H9 (cell line): ENCODE measurements around the gene DYNC2LI1. TPM values are rescaled to one million over a fixed set of nuclear protein-coding genes. Genes with fewer than 3 reads are reported as not detected.

Source experiments
- DNase-seq: peaks from one replicate; pipeline ENCODE4 v3.0.0-alpha.2; 2017
- H2AFZ ChIP-seq: one replicate; pipeline ENCODE4 v1.6.1; 2013; ENCODE audit warnings: mild to moderate bottlenecking, low read length, control low read depth, moderate library complexity
- H2AK5ac ChIP-seq: 2 replicates; pipeline ENCODE4 v1.6.1; 2013; ENCODE audit warnings: low read length, control low read depth, mixed read lengths; ENCODE audit not compliant: insufficient read length
- H2BK120ac ChIP-seq: one replicate; pipeline ENCODE4 v1.6.1; 2013; ENCODE audit warnings: low read depth, mild to moderate bottlenecking, low read length, control low read depth, inconsistent platforms; ENCODE audit not compliant: poor library complexity, severe bottlenecking
- H2BK12ac ChIP-seq: 2 replicates; pipeline ENCODE4 v1.6.1; 2013; ENCODE audit warnings: low read length, control low read depth, mixed read lengths, low read depth; ENCODE audit not compliant: insufficient read length
- H2BK15ac ChIP-seq: 2 replicates; pipeline ENCODE4 v1.6.1; 2013; ENCODE audit warnings: low read depth, low read length, control low read depth
- H2BK20ac ChIP-seq: one replicate; pipeline ENCODE4 v1.6.1; 2013; ENCODE audit warnings: low read depth, mild to moderate bottlenecking, low read length, control low read depth, inconsistent platforms; ENCODE audit not compliant: poor library complexity, severe bottlenecking
- H2BK5ac ChIP-seq: 2 replicates; pipeline ENCODE4 v1.6.1; 2013; ENCODE audit warnings: low read length, control low read depth, mixed read lengths; ENCODE audit not compliant: insufficient read length
- H3K14ac ChIP-seq: 2 replicates; pipeline ENCODE4 v1.6.1; 2013; ENCODE audit warnings: low read length, control low read depth; ENCODE audit not compliant: insufficient read depth
- H3K18ac ChIP-seq: 2 replicates; pipeline ENCODE4 v1.6.1; 2013; ENCODE audit warnings: low read depth, mild to moderate bottlenecking, mixed read lengths, low read length, control low read depth; ENCODE audit not compliant: insufficient read length
- H3K23ac ChIP-seq: 2 replicates; pipeline ENCODE4 v1.6.1; 2013; ENCODE audit warnings: low read length, control low read depth, mixed read lengths, low read depth; ENCODE audit not compliant: insufficient read length
- H3K23me2 ChIP-seq: 2 replicates; pipeline ENCODE4 v1.6.1; 2013; ENCODE audit warnings: low read depth, mild to moderate bottlenecking, mixed read lengths, low read length, control low read depth; ENCODE audit not compliant: insufficient read length, poor library complexity, severe bottlenecking
- H3K27ac ChIP-seq: 2 replicates; pipeline ENCODE4 v1.5.1; 2013; ENCODE audit warnings: low read length, control low read depth, mixed read lengths, low read depth; ENCODE audit not compliant: insufficient read length
- H3K27me3 ChIP-seq: 2 replicates; pipeline ENCODE4 v1.6.1; 2013; ENCODE audit warnings: low read length, control low read depth, inconsistent platforms; ENCODE audit not compliant: insufficient read depth
- H3K4ac ChIP-seq: 2 replicates; pipeline ENCODE4 v1.6.1; 2013; ENCODE audit warnings: low read depth, mild to moderate bottlenecking, control low read depth, inconsistent platforms, low read length, moderate library complexity
- H3K4me1 ChIP-seq: 2 replicates; pipeline ENCODE4 v1.6.1; 2013; ENCODE audit warnings: low read length, control low read depth, inconsistent platforms; ENCODE audit not compliant: insufficient read depth
- H3K4me2 ChIP-seq: 2 replicates; pipeline ENCODE4 v1.6.1; 2013; ENCODE audit warnings: low read length, control low read depth, mixed read lengths; ENCODE audit not compliant: insufficient read length, insufficient read depth
- H3K56ac ChIP-seq: 2 replicates; pipeline ENCODE4 v1.6.1; 2013; ENCODE audit warnings: low read depth, mild to moderate bottlenecking, mixed read lengths, low read length, control low read depth; ENCODE audit not compliant: insufficient read length
- H3K79me1 ChIP-seq: 2 replicates; pipeline ENCODE4 v1.6.1; 2013; ENCODE audit warnings: low read depth, mild to moderate bottlenecking, moderate library complexity, low read length, control low read depth, inconsistent platforms; ENCODE audit not compliant: insufficient read depth, poor library complexity, severe bottlenecking
- H3K79me2 ChIP-seq: 2 replicates; pipeline ENCODE4 v1.6.1; 2013; ENCODE audit warnings: low read length, control low read depth, inconsistent platforms; ENCODE audit not compliant: insufficient read depth
- H3K9ac ChIP-seq: 2 replicates; pipeline ENCODE4 v1.6.1; 2013; ENCODE audit warnings: low read length, control low read depth, mixed read lengths; ENCODE audit not compliant: insufficient read length; ENCODE audit errors: extremely low read depth
- H3K9me3 ChIP-seq: one replicate; pipeline ENCODE4 v1.6.1; 2013; ENCODE audit warnings: low read depth, low read length, inconsistent platforms; ENCODE audit not compliant: control insufficient read depth
- H3T11ph ChIP-seq: one replicate; pipeline ENCODE4 v1.6.1; 2013; ENCODE audit warnings: mild to moderate bottlenecking, low read length, control low read depth, inconsistent platforms
- H4K20me1 ChIP-seq: one replicate; pipeline ENCODE4 v1.6.1; 2013; ENCODE audit not compliant: control insufficient read depth, insufficient read length, insufficient read depth
- H4K5ac ChIP-seq: 2 replicates; pipeline ENCODE4 v1.6.1; 2013; ENCODE audit warnings: low read depth, mild to moderate bottlenecking, mixed read lengths, low read length, control low read depth; ENCODE audit not compliant: insufficient read length
- H4K8ac ChIP-seq: replicated peaks from 2 replicates; pipeline ENCODE4 v1.6.1; 2013; ENCODE audit warnings: low read length, control low read depth, mixed read lengths, low read depth; ENCODE audit not compliant: insufficient read length
- H4K91ac ChIP-seq: 2 replicates; pipeline ENCODE4 v1.6.1; 2013; ENCODE audit warnings: low read depth, mild to moderate bottlenecking, moderate library complexity, mixed read lengths, low read length, control low read depth; ENCODE audit not compliant: insufficient read length
- H3K27ac Mint-ChIP-seq, 3 experiments: 2 replicates in 2 of 3; 3 replicates in 1 of 3; pipeline ENCODE4 v1.8.0; 2020 to 2021; ENCODE audit warnings: mixed read lengths in 3 of 3, mild to moderate bottlenecking in 1 of 3, moderate library complexity in 1 of 3
- H3K27me3 Mint-ChIP-seq: 2 replicates; pipeline ENCODE4 v1.8.0; 2021; ENCODE audit warnings: low read depth, mild to moderate bottlenecking, moderate library complexity, mixed read lengths
- H3K36me3 Mint-ChIP-seq, 3 experiments: 2 replicates in 2 of 3; 3 replicates in 1 of 3; pipeline ENCODE4 v1.8.0; 2020 to 2021; ENCODE audit warnings: low read depth in 3 of 3, mixed read lengths in 3 of 3; ENCODE audit not compliant: insufficient read depth in 1 of 3
- H3K4me1 Mint-ChIP-seq, 2 experiments: 2 replicates each; pipeline ENCODE4 v1.8.0; 2020; ENCODE audit warnings: mixed read lengths in 2 of 2
- H3K4me3 Mint-ChIP-seq, 2 experiments: 2 replicates in 1 of 2; 3 replicates in 1 of 2; pipeline ENCODE4 v1.8.0; 2020 to 2021; ENCODE audit warnings: mild to moderate bottlenecking in 2 of 2, mixed read lengths in 2 of 2, moderate library complexity in 1 of 2
- H3K9me3 Mint-ChIP-seq, 2 experiments: 2 replicates in 1 of 2; 3 replicates in 1 of 2; pipeline ENCODE4 v1.8.0; 2020; ENCODE audit warnings: mild to moderate bottlenecking in 2 of 2, mixed read lengths in 2 of 2, moderate library complexity in 1 of 2
- WGBS: extraction: QIAGEN DNeasy Blood & Tissue Kit; methylation state at CpG from one replicate; pipeline ENCODE4 v1.1.7; 2013; ENCODE audit warnings: missing lambda C conversion rate, low lambda C conversion rate, mixed read lengths; ENCODE audit not compliant: insufficient read length; ENCODE audit errors: extremely low coverage; 5-methylcytosine and 5-hydroxymethylcytosine counted together
- total RNA-seq: library from RNA; stranded (reverse); gene quantifications from 2 replicates; pipeline ENCODE4 v1.2.1, GENCODE V29; 2021
- TF ChIP-seq, protein P1 (sequence below): fragments of 200-600 bp; sonication (generic); conservative IDR thresholded peaks from 3 replicates; pipeline ENCODE4 v1.8.0; 2021; ENCODE audit warnings: antibody characterized with exemption, mild to moderate bottlenecking

The DYNC2LI1 gene
- total RNA-seq, 1 experiment from 2014 or later: 8.5 TPM

DNA sequence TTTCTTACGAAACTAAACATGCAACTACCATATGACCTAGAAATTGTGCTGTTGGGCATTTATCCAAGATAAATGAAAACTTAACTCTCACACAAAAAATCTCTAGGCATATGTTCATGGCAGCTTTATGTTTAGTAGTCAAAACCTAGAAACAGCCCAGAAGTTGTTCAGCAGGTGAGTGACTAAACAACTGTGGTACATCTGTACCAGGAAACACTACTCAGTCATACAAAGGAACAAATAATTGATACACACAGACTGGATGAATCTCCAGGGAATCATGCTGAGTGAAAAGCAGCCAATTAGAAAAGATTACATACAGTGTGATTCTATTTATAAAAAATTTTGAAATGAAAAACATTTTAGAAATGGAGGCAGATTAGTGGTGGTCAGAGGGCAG lies 29.3 kb downstream of the DYNC2LI1 start:
- no peaks in the 10 kb centered on the region for H3K9me3 ChIP-seq
- H2BK15ac ChIP-seq: no peak overlapping the region
- H3K79me2 ChIP-seq: no peaks in the 10 kb centered on the region
- no peaks in the 10 kb centered on the region for H3K36me3 Mint-ChIP-seq
- no peak overlapping the region for H3K56ac ChIP-seq
- TF ChIP-seq, protein P1, sequence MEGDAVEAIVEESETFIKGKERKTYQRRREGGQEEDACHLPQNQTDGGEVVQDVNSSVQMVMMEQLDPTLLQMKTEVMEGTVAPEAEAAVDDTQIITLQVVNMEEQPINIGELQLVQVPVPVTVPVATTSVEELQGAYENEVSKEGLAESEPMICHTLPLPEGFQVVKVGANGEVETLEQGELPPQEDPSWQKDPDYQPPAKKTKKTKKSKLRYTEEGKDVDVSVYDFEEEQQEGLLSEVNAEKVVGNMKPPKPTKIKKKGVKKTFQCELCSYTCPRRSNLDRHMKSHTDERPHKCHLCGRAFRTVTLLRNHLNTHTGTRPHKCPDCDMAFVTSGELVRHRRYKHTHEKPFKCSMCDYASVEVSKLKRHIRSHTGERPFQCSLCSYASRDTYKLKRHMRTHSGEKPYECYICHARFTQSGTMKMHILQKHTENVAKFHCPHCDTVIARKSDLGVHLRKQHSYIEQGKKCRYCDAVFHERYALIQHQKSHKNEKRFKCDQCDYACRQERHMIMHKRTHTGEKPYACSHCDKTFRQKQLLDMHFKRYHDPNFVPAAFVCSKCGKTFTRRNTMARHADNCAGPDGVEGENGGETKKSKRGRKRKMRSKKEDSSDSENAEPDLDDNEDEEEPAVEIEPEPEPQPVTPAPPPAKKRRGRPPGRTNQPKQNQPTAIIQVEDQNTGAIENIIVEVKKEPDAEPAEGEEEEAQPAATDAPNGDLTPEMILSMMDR: no peak
- DNase-seq: no peak
- H3K4me3 Mint-ChIP-seq: no peak overlapping the region
- H2BK12ac ChIP-seq: no peak overlapping the region
- H2AK5ac ChIP-seq: no peak overlapping the region
- no peaks in the 10 kb centered on the region for H4K20me1 ChIP-seq
- H3K9ac ChIP-seq: no peak overlapping the region
- H4K91ac ChIP-seq: no peak overlapping the region
- H4K5ac ChIP-seq: no peak overlapping the region
- no peak overlapping the region for H3K27ac Mint-ChIP-seq
- H3K4ac ChIP-seq: no peak overlapping the region
- no peak overlapping the region for H2BK5ac ChIP-seq
- no peak overlapping the region for H2AFZ ChIP-seq
- no peaks in the 10 kb centered on the region for H3K9me3 Mint-ChIP-seq
- no peaks in the 10 kb centered on the region for H3K27me3 ChIP-seq
- H4K8ac ChIP-seq: no peak overlapping the region
- H3K23ac ChIP-seq: no peak overlapping the region
- H3K27me3 Mint-ChIP-seq: no peaks in the 10 kb centered on the region
- H2BK120ac ChIP-seq: no peak overlapping the region
- no peak overlapping the region for H3K4me2 ChIP-seq
- WGBS: no CpG with 5 or more reads among the region's 1 CpG
- H3K23me2 ChIP-seq: no peaks in the 10 kb centered on the region
- H3K4me1 Mint-ChIP-seq: 0 out of 4 replicates have a peak, but pooled peaks cover 0 to 2% of the 10 kb centered on the region in 2 experiments
- H3K14ac ChIP-seq: no peak overlapping the region
- no peaks in the 10 kb centered on the region for H3K79me1 ChIP-seq
- no peak overlapping the region for H3K18ac ChIP-seq
- no peak overlapping the region for H2BK20ac ChIP-seq
- no peaks in the 10 kb centered on the region for H3K4me1 ChIP-seq
- no peak overlapping the region for H3K27ac ChIP-seq
- no peak overlapping the region for H3T11ph ChIP-seq
